ENCODE results near the gene NR2F6. TPM values are rescaled to one million over a fixed set of nuclear protein-coding genes. Genes with fewer than 3 reads are reported as not detected.
A peak's percentile ranks its signal among the peaks of the same experiment; 100 is the strongest.
"Not testable (repeated sequence)": the region's sequence is repeated elsewhere in the genome, so short reads cannot be mapped to it uniquely, and the experiment has no call there.

NR2F6 gene
- polyA plus RNA-seq, 1 donor from 2014 or later, result 1.3 TPM

GRCh38 chr19:17275441-17276175 is 29.9 kb upstream of the NR2F6 start:
- H3K4me3 Mint-ChIP-seq, result no peak overlapping the region
- peaks cover 7% of the 10 kb centered on the region for H3K36me3 Mint-ChIP-seq
- H3K27ac Mint-ChIP-seq, result no peak overlapping the region
- no peaks in the 10 kb centered on the region for H3K9me3 Mint-ChIP-seq
- H3K27me3 Mint-ChIP-seq, result no peaks in the 10 kb centered on the region
- peaks cover 0 to 3% (median 0%) of the 10 kb centered on the region in 3 donors for H3K4me1 Mint-ChIP-seq

GRCh38 chr19:17274892-17275291 is 29.2 kb upstream of the NR2F6 start:
- not testable (repeated sequence) for H3K4me3 Mint-ChIP-seq, H3K36me3 Mint-ChIP-seq, H3K4me1 Mint-ChIP-seq, H3K27ac Mint-ChIP-seq, H3K27me3 Mint-ChIP-seq, H3K9me3 Mint-ChIP-seq

DNA sequence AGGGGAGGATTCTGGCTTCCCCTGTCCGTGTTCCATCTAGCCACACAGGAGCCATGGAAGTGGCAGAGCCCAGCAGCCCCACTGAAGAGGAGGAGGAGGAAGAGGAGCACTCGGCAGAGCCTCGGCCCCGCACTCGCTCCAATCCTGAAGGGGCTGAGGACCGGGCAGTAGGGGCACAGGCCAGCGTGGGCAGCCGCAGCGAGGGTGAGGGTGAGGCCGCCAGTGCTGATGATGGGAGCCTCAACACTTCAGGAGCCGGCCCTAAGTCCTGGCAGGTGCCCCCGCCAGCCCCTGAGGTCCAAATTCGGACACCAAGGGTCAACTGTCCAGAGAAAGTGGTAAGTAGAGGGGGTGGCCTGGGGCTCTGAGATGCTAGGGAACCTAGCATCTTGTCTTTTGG is 23.0 kb upstream of the NR2F6 start:
- H3K9me3 Mint-ChIP-seq, result no peaks in the 10 kb centered on the region
- peaks cover 7 to 18% (median 13%) of the 10 kb centered on the region in 3 donors for H3K4me1 Mint-ChIP-seq
- peaks cover 2% of the 10 kb centered on the region for H3K36me3 Mint-ChIP-seq
- no peaks in the 10 kb centered on the region for H3K27me3 Mint-ChIP-seq
- peak overlapping the region in 2 of 4 donors; percentile 44 to 60 for H3K4me3 Mint-ChIP-seq
- H3K27ac Mint-ChIP-seq, result peak overlapping the region in 1 of 3 donors; percentile 31

DNA sequence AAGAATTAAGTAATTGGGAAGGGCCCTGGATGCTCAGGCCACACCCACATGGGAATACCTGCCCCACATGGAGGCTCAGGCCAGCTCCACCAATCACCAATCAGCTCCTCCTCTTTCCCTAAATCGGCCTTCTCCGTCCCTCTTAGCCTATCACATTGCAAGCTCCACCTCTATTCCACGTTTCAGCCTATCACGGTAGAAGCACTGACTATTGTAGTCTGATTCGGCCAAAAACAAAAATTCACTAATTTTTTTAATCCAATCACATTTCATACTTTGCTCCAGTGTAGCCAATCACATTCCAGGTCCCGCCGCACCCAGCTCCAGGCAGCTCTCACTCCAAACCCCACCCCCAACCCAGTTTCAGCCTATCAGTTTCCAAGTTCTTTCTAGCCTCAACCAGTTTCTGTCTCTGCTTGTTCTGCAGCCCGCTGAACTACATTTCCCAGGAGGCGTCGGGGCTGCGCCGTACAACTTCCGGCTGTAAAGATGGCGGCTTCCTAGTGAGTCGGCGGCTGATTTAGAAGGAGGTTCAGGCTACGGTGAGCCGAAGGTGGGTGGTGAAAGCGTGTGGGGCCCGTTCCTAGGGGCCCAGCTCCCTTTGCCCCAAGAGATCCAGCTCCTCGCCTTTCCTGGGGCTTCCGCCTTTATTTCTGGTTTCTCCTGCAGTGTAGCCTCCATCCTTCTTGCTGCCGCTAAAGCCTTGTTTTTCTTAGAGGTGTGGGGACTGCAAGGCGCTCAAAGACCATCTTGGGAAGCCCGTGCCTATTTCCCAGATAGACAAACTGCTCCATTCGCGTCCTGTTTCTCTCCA is 21.5 kb upstream of the NR2F6 start, which contains the start of gene BABAM1:
Gene BABAM1 (plus strand): TSS at position 469 of the 814 bp plus-strand sequence. CDS start 1,364 bp downstream, outside the sequence.
- H3K4me3 Mint-ChIP-seq, result peak within 1 kb of the TSS; percentile 83 to 93 (median 87)
- no peaks in the 10 kb centered on the region for H3K36me3 Mint-ChIP-seq
- H3K9me3 Mint-ChIP-seq, result no peaks in the 10 kb centered on the region
- H3K27ac Mint-ChIP-seq, result peak within 1 kb of the TSS; percentile 83 to 94 (median 84)
- peaks cover 7 to 18% (median 13%) of the 10 kb centered on the region in 3 donors for H3K4me1 Mint-ChIP-seq
- H3K27me3 Mint-ChIP-seq, result no peaks in the 10 kb centered on the region

GRCh38 chr19:17266589-17266974 is 20.9 kb upstream of the NR2F6 start:
- H3K9me3 Mint-ChIP-seq, result no peaks in the 10 kb centered on the region
- H3K4me1 Mint-ChIP-seq, result peaks cover 7 to 18% (median 13%) of the 10 kb centered on the region in 3 donors
- H3K27me3 Mint-ChIP-seq, result no peaks in the 10 kb centered on the region
- peak overlapping the region; percentile 83 to 93 (median 87) for H3K4me3 Mint-ChIP-seq
- peak overlapping the region; percentile 83 to 94 (median 84) for H3K27ac Mint-ChIP-seq
- H3K36me3 Mint-ChIP-seq, result no peaks in the 10 kb centered on the region

GRCh38 chr19:17266026-17266425 is 20.3 kb upstream of the NR2F6 start:
- Mint-ChIP-seq H3K4me3 (peak overlapping the region in 1 of 4 donors; percentile 89), H3K27ac (peak overlapping the region in 2 of 3 donors; percentile 43 to 84), H3K4me1 (peaks cover 7 to 19% (median 10%) of the 10 kb centered on the region in 3 donors), H3K36me3 (no peaks in the 10 kb centered on the region), H3K9me3 (no peaks in the 10 kb centered on the region), H3K27me3 (no peaks in the 10 kb centered on the region)

DNA sequence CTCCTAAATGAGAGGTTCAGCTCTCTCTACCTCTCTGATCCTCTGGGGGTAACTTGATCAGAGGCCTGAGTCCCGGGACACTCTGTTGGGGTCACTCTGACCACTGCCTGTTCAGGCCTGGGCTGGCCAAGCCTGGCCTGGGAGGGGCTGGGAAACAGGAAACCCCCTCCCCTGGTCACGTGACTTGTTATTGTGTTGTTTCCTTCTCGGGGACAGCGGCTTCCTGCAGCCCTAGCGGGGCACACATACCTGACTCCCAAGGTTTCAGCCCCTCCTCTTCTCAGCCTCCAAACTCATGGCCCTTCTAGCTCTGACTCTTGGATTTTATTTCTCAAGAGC is 18.9 kb upstream of the NR2F6 start, which contains the start of gene USHBP1:
Gene USHBP1 (minus strand): TSS at position 105 of the 339 bp plus-strand sequence. CDS start 446 bp downstream, outside the sequence.
- no peaks in the 10 kb centered on the region for H3K27me3 Mint-ChIP-seq
- peaks cover 10 to 22% (median 14%) of the 10 kb centered on the region in 3 donors for H3K4me1 Mint-ChIP-seq
- H3K27ac Mint-ChIP-seq, result peak within 1 kb of the TSS; percentile 20 to 43 (median 28)
- peak within 1 kb of the TSS in 1 of 4 donors; percentile 5 for H3K4me3 Mint-ChIP-seq
- H3K36me3 Mint-ChIP-seq, result no peaks in the 10 kb centered on the region
- H3K9me3 Mint-ChIP-seq, result no peaks in the 10 kb centered on the region

- Mint-ChIP-seq H3K9me3 (no peaks in the 10 kb centered on the region), H3K36me3 (no peaks in the 10 kb centered on the region), H3K4me3 (no peak overlapping the region), H3K27ac (peak overlapping the region in 2 of 3 donors; percentile 20 to 28), H3K27me3 (no peaks in the 10 kb centered on the region), H3K4me1 (peaks cover 10 to 22% (median 14%) of the 10 kb centered on the region in 3 donors)
These were observed 18.3 kb upstream of the NR2F6 start for GRCh38 chr19:17263712-17264640.

DNA sequence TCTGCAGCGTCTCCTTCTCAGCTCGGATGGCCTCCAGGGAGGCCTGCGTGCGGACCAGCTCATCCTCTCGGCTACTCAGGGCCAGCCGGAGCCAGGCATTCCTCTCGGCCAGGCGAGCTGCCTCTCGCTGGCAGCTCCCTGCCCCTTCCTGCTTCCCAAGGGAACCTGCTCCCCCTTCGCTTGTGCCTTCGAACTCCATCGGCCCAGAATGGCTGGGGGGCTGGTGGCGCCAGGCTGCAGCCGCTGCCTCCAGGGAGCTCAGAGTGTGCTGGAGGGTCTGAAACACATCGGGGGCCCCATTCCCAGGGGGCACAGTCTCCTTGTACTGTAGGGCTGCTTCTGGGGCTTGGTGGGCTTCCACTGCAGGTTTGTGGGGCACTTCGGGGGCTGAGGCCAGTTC is 16.8 kb upstream of the NR2F6 start:
- Mint-ChIP-seq H3K36me3 (no peaks in the 10 kb centered on the region), H3K9me3 (no peaks in the 10 kb centered on the region), H3K27ac (no peak overlapping the region), H3K4me3 (peak overlapping the region in 1 of 4 donors; percentile 65), H3K27me3 (no peaks in the 10 kb centered on the region), H3K4me1 (peaks cover 10 to 17% (median 10%) of the 10 kb centered on the region in 3 donors)

GRCh38 chr19:17260842-17261325 is 15.2 kb upstream of the NR2F6 start:
- Mint-ChIP-seq H3K9me3 (no peaks in the 10 kb centered on the region), H3K36me3 (no peaks in the 10 kb centered on the region), H3K4me3 (no peak overlapping the region), H3K4me1 (peaks cover 4 to 7% (median 4%) of the 10 kb centered on the region in 3 donors), H3K27ac (no peak overlapping the region), H3K27me3 (no peaks in the 10 kb centered on the region)

DNA sequence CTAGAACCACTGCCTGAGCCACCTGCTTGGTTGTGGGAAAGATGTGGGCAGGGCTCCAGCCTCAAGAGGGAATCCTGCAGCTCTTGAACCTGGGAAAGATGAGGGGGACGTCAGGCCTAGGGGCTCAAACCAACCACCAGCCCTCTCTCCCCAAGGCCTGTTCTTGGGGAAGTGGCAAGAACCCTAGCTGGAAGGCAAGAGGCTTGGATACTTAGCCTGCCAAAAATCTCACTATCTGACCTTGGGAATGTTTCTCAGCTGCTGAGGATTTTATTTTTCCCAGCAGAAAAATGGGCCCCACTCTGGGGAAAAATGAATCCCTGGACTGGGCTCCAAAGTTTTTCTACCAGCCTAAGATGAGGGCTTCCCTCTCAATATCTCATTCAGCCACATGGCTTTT is 14.2 kb upstream of the NR2F6 start:
- Mint-ChIP-seq H3K36me3 (no peaks in the 10 kb centered on the region), H3K27me3 (no peaks in the 10 kb centered on the region), H3K4me3 (no peak overlapping the region), H3K4me1 (peaks cover 4 to 7% (median 4%) of the 10 kb centered on the region in 3 donors), H3K9me3 (no peaks in the 10 kb centered on the region), H3K27ac (no peak overlapping the region)

DNA sequence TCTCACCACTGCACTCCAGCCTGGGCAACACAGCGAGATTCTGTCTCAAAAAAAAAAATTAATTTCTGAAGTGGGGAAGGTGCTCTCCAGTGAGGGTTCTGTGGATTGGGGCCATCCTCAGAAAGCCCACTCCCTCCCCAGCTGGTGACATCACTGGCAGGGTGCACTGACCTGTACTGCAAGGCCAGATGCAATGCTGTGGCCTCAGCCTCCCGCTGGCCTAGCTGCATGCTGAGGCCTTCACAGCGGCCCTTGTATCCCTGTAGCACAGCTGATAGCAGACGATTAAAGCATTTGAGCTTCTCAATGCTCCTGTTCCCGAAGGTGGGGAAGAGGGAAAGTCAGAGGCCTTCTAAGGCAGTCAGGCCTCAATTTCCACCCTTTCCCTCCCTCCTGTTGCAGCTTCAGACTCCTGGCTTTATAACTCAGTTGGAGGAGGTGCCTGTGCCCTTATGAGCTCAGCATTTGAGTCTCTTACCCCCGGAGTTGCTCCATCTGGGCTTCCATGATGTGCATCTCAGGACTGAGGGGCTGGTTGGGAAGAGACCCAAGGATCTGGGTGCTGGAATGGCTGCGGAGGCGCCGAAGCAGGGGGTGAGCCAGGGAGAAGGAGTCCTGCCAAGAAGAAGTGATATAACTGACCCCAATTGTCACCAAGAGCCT is 13.5 kb upstream of the NR2F6 start:
- Mint-ChIP-seq H3K4me1 (peaks cover 4 to 6% (median 4%) of the 10 kb centered on the region in 3 donors), H3K27me3 (no peaks in the 10 kb centered on the region), H3K9me3 (no peaks in the 10 kb centered on the region), H3K36me3 (no peaks in the 10 kb centered on the region), H3K4me3 (no peak overlapping the region), H3K27ac (no peak overlapping the region)

- Mint-ChIP-seq H3K9me3 (no peaks in the 10 kb centered on the region), H3K4me3 (no peak overlapping the region), H3K27me3 (no peaks in the 10 kb centered on the region), H3K4me1 (peaks cover 4 to 6% (median 4%) of the 10 kb centered on the region in 3 donors), H3K36me3 (no peaks in the 10 kb centered on the region), H3K27ac (no peak overlapping the region)
These were observed 10.4 kb upstream of the NR2F6 start for GRCh38 chr19:17256130-17256529.

- Mint-ChIP-seq H3K4me1 (no peaks in the 10 kb centered on the region), H3K36me3 (no peaks in the 10 kb centered on the region), H3K27ac (no peak overlapping the region), H3K4me3 (peak overlapping the region in 1 of 4 donors; percentile 14), H3K27me3 (no peaks in the 10 kb centered on the region), H3K9me3 (no peaks in the 10 kb centered on the region)
These were observed 9.5 kb upstream of the NR2F6 start for GRCh38 chr19:17255150-17255621.
